Spleen (tissue), 11 donors: ENCODE data around the gene SMO. TPM values are rescaled to one million over a fixed set of nuclear protein-coding genes. Genes with fewer than 3 reads are reported as not detected.

Experiments used
- DNase-seq: peaks from one replicate; pipeline ENCODE4 v3.0.0-alpha.2; 2020
- H3K27ac ChIP-seq, 8 donors: fragments of 200-600 bp; sonication (generic) in 7 of 8; 1 replicate in 4 of 8; 2 replicates in 4 of 8; pipeline versions ENCODE4 v1.5.0 to v1.8.0; 2016 to 2021; ENCODE audit warnings: inconsistent platforms in 4 of 8, mild to moderate bottlenecking in 4 of 8, moderate library complexity in 1 of 8
- H3K27me3 ChIP-seq, 7 donors: fragments of 200-600 bp; sonication (generic) in 6 of 7; replicated peaks in 1 of 7; 1 replicate in 4 of 7; 2 replicates in 3 of 7; pipeline versions ENCODE4 v1.5.0 to v1.8.0; 2016 to 2021; ENCODE audit warnings: inconsistent platforms in 3 of 7, mild to moderate bottlenecking in 1 of 7
- H3K36me3 ChIP-seq, 6 donors: fragments of 200-600 bp; sonication (generic) in 5 of 6; 1 replicate in 4 of 6; 2 replicates in 2 of 6; pipeline versions ENCODE4 v1.5.0 to v1.8.0; 2016 to 2021; ENCODE audit warnings: inconsistent platforms in 2 of 6
- H3K4me1 ChIP-seq, 6 donors: fragments of 200-600 bp; sonication (generic) in 5 of 6; 1 replicate in 3 of 6; 2 replicates in 3 of 6; pipeline versions ENCODE4 v1.5.0 to v1.8.0; 2016 to 2021; ENCODE audit warnings: inconsistent platforms in 3 of 6
- H3K4me3 ChIP-seq, 8 donors: fragments of 200-600 bp; sonication (generic) in 7 of 8; 1 replicate in 4 of 8; 2 replicates in 4 of 8; pipeline versions ENCODE4 v1.5.0 to v1.8.0; 2016 to 2021; ENCODE audit warnings: inconsistent platforms in 4 of 8, mild to moderate bottlenecking in 4 of 8, moderate library complexity in 2 of 8
- H3K9me3 ChIP-seq, 8 donors: fragments of 200-600 bp; sonication (generic) in 7 of 8; 1 replicate in 4 of 8; 2 replicates in 4 of 8; pipeline versions ENCODE4 v1.5.0 to v1.8.0; 2016 to 2021; ENCODE audit warnings: inconsistent platforms in 4 of 8
- POLR2A ChIP-seq, 3 donors: fragments of 450-650 bp; IDR thresholded peaks; one replicate each; pipeline ENCODE4 v1.5.1; 2017; ENCODE audit warnings: antibody characterized with exemption in 3 of 3, mild to moderate bottlenecking in 1 of 3
- POLR2AphosphoS5 ChIP-seq, 3 donors: sonication (generic); formaldehyde crosslinking; IDR thresholded peaks; one replicate each; pipeline ENCODE4 v1.5.1; 2017; ENCODE audit warnings: antibody characterized with exemption in 3 of 3
- WGBS, 5 donors: extraction: QIAGEN DNeasy Blood & Tissue Kit in 3 of 5; methylation state at CpG; one replicate each; pipeline versions ENCODE4 v1.1.5 to v1.1.7; 2013 to 2018; 5-methylcytosine and 5-hydroxymethylcytosine counted together
- intact Hi-C: fragments of 100-400 bp; cut with DNase I; formaldehyde crosslinking; loops from one replicate; pipeline ENCODE4 v1.15.0; 2023; ENCODE audit warnings: low total_unique reads
- polyA plus RNA-seq, 3 donors: library from polyadenylated mRNA; stranded (reverse); fragments of 200-250 nt; gene quantifications; one replicate each; pipeline ENCODE4 v1.2.1, GENCODE V29; 2013
- total RNA-seq, 7 donors: library from RNA; depleted of rRNA in 3 of 7; stranded (reverse); fragments of >200 nt in 3 of 7; fragmentation: NEBNext Ultra II Directional in 4 of 7; extraction: Animal tissue kit (Norgen Biotek cat#: 25700) in 4 of 7; gene quantifications; one replicate each; pipeline versions ENCODE4 v1.1.0 to v1.2.1, GENCODE V29; 2016 to 2021
- TF ChIP-seq, protein P1 (sequence below), 11 experiments: fragments of 200-600 bp in 7 of 11; fragments of 450-650 bp in 4 of 11; sonication (generic) in 4 of 11; IDR thresholded peaks in 8 of 11; conservative IDR thresholded peaks in 3 of 11; 1 replicate in 7 of 11; 2 replicates in 4 of 11; pipeline versions ENCODE4 v1.4.0 to v1.8.0; 2016 to 2021; ENCODE audit warnings: antibody characterized with exemption in 11 of 11, inconsistent platforms in 4 of 11, mild to moderate bottlenecking in 1 of 11
- donor health status: healthy with polysubstance abuse.
- donor health status: DM: no; HTN: no; CAD: no; lungs with moderate emphysema.
- donor health status: DM: no; HTN: no; CAD: no.
- donor health status: Bipolar disorder and iron deficiency.
- donor health status: healthy.
- donor health status: DM: no; HTN: no; CAD: no.
- donor health status: DM: yes; HTN: yes; CAD: no.

The SMO gene
- total and polyA plus RNA-seq, 10 donors, result 1.4 to 4.7 (median 2.8) TPM

DNA sequence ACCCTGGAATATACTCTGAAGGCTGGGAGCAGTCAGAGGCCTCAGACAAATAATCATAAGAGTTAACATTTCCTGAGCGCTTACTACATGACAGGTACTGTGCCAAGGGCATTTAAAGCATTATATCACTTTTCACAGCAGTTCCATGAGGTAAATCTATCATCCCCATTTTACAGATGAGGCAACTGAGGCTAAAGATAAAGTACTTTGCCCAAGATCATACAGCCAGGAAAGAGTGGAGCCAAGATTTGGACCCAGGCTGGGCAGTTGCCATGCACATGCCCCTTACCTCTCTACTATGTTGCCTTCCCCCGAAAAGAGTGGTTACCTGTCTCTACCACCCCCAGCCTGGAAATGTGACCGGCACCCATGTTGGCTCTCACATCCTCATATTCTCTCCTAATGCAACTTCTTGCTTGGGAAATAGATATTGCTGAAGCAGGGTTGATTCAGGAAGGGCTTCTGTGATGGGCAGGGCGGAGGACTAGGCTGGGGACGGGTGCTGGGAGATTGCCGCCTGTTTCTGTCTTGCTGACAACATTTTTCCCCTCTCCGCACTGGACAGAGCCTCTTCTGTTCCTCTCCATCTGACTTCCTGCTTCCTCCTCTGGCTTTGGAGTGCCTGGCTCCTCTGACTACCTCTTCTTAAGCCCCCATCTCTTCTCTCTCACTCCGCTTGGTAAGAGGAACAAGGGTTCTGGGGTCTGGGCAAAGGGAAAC, 13.8 kb downstream of the SMO start:
- TF ChIP-seq POLR2AphosphoS5 (IDR thresholded peaks at IDR 0.05), result no peak
- intact Hi-C loops, result no loop called here
- no peak for DNase-seq
- Histone ChIP-seq H3K27me3 (no peaks in the 10 kb centered on the region), H3K36me3 (no peaks in the 10 kb centered on the region), H3K27ac (no peak overlapping the region), H3K9me3 (no peaks in the 10 kb centered on the region), H3K4me1 (peaks cover 0 to 4% (median 0%) of the 10 kb centered on the region in 6 donors), H3K4me3 (no peak overlapping the region)
- 60 to 83% (median 71%) methylated on average over 7 to 8 of the region's 8 CpGs for WGBS, 5 donors

DNA sequence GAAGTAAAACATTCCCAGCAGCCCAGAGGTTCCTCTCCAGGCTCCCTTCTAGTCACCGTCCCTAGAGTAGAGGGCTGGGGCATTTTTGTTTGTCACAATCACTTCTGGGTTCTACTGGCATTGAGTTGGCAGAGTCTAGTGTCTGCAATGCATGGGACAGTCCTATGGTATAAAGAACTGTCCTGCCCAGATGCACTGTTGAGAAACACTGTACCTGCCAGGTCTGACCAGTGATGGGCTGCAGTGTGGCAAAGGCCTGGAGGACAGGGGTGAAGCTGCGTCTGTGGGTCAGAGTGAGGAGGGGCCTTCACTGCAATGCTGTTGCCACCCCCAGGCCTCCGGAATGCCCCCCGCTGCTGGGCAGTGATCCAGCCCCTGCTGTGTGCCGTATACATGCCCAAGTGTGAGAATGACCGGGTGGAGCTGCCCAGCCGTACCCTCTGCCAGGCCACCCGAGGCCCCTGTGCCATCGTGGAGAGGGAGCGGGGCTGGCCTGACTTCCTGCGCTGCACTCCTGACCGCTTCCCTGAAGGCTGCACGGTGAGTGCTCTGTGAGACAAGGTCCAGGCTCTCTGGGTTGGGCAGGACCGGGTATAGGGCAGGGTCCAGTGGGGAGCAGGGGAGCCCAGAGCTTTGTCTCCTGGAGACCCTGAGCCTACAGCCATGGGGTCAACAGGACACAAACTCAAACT, 14.8 kb downstream of the SMO start:
- Histone ChIP-seq H3K4me3 (no peak overlapping the region), H3K36me3 (no peaks in the 10 kb centered on the region), H3K27ac (no peak overlapping the region), H3K4me1 (no peaks in the 10 kb centered on the region), H3K9me3 (no peaks in the 10 kb centered on the region), H3K27me3 (no peaks in the 10 kb centered on the region)
- TF ChIP-seq, protein P1, sequence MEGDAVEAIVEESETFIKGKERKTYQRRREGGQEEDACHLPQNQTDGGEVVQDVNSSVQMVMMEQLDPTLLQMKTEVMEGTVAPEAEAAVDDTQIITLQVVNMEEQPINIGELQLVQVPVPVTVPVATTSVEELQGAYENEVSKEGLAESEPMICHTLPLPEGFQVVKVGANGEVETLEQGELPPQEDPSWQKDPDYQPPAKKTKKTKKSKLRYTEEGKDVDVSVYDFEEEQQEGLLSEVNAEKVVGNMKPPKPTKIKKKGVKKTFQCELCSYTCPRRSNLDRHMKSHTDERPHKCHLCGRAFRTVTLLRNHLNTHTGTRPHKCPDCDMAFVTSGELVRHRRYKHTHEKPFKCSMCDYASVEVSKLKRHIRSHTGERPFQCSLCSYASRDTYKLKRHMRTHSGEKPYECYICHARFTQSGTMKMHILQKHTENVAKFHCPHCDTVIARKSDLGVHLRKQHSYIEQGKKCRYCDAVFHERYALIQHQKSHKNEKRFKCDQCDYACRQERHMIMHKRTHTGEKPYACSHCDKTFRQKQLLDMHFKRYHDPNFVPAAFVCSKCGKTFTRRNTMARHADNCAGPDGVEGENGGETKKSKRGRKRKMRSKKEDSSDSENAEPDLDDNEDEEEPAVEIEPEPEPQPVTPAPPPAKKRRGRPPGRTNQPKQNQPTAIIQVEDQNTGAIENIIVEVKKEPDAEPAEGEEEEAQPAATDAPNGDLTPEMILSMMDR (IDR thresholded peaks at IDR 0.05 in 8 of 11, conservative IDR thresholded peaks at IDR 0.05 in 3 of 11), result no peak
- WGBS, 5 donors, result 81 to 94% (median 90%) methylated on average over 9 to 14 of the region's 14 CpGs
- intact Hi-C loops, result no loop called here
- DNase-seq, result no peak

DNA sequence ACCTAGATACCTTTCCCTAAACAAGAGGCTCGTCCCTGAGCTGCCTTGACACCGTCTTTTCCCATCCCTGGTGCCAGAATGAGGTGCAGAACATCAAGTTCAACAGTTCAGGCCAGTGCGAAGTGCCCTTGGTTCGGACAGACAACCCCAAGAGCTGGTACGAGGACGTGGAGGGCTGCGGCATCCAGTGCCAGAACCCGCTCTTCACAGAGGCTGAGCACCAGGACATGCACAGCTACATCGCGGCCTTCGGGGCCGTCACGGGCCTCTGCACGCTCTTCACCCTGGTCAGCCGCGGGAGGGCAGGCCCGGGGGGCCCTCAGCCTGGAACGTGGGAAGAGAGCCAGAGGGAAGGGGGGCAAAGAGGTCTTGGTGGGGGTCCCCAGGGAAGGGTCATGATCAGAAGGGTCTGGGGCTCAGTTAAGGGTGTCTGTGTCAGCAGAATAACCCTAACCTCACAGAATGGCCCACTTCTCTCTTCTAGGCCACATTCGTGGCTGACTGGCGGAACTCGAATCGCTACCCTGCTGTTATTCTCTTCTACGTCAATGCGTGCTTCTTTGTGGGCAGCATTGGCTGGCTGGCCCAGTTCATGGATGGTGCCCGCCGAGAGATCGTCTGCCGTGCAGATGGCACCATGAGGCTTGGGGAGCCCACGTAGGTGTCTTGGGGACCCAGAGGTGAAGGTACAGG, 16.8 kb downstream of the SMO start:
- WGBS, 5 donors, result 86 to 93% (median 92%) methylated on average over 28 to 29 of the region's 29 CpGs
- DNase-seq, result no peak

DNA sequence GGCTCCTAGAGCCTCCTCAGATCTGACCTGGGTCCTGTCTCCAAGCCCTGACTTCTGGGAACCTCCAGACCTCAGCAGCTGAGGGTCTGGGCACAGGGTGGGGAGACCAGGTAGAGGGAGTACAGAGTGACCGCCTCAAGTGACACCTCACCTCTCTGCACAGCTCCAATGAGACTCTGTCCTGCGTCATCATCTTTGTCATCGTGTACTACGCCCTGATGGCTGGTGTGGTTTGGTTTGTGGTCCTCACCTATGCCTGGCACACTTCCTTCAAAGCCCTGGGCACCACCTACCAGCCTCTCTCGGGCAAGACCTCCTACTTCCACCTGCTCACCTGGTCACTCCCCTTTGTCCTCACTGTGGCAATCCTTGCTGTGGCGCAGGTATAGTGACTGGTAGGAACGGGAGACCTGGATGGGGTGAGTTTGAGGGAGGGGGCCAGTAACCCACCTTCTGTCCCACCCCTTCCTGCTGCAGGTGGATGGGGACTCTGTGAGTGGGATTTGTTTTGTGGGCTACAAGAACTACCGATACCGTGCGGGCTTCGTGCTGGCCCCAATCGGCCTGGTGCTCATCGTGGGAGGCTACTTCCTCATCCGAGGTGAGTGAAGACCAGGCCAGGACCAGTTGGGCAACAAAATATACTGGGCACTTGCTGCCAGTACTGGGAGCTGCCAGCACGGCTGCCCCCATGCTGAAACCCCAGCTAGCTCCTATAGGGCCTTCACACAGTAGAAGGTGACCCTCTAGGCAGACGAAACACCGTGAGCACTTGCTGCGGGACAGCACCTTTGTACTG, 17.8 kb downstream of the SMO start:
- no peaks in the 10 kb centered on the region for H3K27me3 ChIP-seq
- DNase-seq, result no peak
- H3K4me1 ChIP-seq, result peaks cover 0 to 6% (median 0%) of the 10 kb centered on the region in 6 donors
- intact Hi-C loops, result no loop called here
- H3K36me3 ChIP-seq, result no peaks in the 10 kb centered on the region
- 78 to 91% (median 85%) methylated on average over 17 to 18 of the region's 18 CpGs for WGBS, 5 donors
- no peak for TF ChIP-seq POLR2AphosphoS5 (IDR thresholded peaks at IDR 0.05)
- no peak for TF ChIP-seq POLR2A (IDR thresholded peaks at IDR 0.05)
- TF ChIP-seq, protein P1 (IDR thresholded peaks at IDR 0.05 in 8 of 11, conservative IDR thresholded peaks at IDR 0.05 in 3 of 11), result no peak
- H3K4me3 ChIP-seq, result no peak overlapping the region
- no peaks in the 10 kb centered on the region for H3K9me3 ChIP-seq
- no peak overlapping the region for H3K27ac ChIP-seq

More for the DNA sequence above, 16.8 kb downstream of the SMO start:
- Histone ChIP-seq H3K27me3 (no peaks in the 10 kb centered on the region), H3K4me1 (peaks cover 0 to 1% (median 0%) of the 10 kb centered on the region in 6 donors), H3K36me3 (no peaks in the 10 kb centered on the region), H3K9me3 (no peaks in the 10 kb centered on the region), H3K4me3 (no peak overlapping the region), H3K27ac (no peak overlapping the region)
- no peak for TF ChIP-seq POLR2A (IDR thresholded peaks at IDR 0.05)
- no peak for TF ChIP-seq POLR2AphosphoS5 (IDR thresholded peaks at IDR 0.05)
- TF ChIP-seq, protein P1 (IDR thresholded peaks at IDR 0.05 in 8 of 11, conservative IDR thresholded peaks at IDR 0.05 in 3 of 11), result no peak
- intact Hi-C loops, result no loop called here
